H7 (cell line): ENCODE data around the gene DCP1A. TPM values are rescaled to one million over a fixed set of nuclear protein-coding genes. Genes with fewer than 3 reads are reported as not detected.
A peak's percentile ranks its signal among the peaks of the same experiment; 100 is the strongest.
"Not testable (repeated sequence)": the region's sequence is repeated elsewhere in the genome, so short reads cannot be mapped to it uniquely, and the experiment has no call there.

ENCODE experiments used
- DNase-seq: peaks from one replicate; pipeline ENCODE4 v3.0.0; 2012
- H3K27me3 ChIP-seq: 2 replicates; pipeline ENCODE4 v1.6.0; 2011; ENCODE audit warnings: mild to moderate bottlenecking, low read length; ENCODE audit not compliant: control insufficient read depth, insufficient read depth
- H3K36me3 ChIP-seq: replicated peaks from 2 replicates; pipeline ENCODE4 v1.5.1; 2011; ENCODE audit warnings: low read length; ENCODE audit not compliant: control insufficient read depth, insufficient read depth
- H3K4me3 ChIP-seq: 2 replicates; pipeline ENCODE4 v1.5.1; 2011; ENCODE audit warnings: low read depth, mild to moderate bottlenecking, control low read depth, low read length, moderate library complexity; ENCODE audit not compliant: insufficient read depth
- total RNA-seq: library from RNA; depleted of rRNA; stranded (reverse); fragments of >200 nt; shearing (Covaris generic); gene quantifications from 2 replicates; pipeline ENCODE4 v1.2.3, GENCODE V29; 2014

DCP1A gene
- total RNA-seq, 1 experiment from 2014 or later: 12.9 TPM

DNA sequence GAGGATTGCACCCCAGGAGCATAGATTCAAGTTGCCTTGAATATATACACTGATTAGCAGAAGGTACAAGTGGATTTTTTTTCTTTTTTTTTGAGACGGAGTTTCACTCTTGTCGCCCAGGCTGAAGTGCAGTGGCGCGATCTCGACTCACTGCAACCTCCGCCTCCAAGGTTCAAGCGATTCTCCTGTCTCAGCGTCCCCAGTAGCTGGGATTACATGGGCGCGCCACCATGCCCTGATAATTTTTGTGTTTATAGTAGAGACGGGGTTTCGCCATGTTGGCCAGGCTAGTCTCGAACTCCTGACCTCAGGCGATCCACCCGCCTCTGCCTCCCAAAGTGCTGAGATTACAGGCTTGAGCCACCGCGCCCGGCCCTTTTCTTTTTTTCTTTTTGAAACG is 775 bp upstream of the DCP1A start:
- not testable (repeated sequence) for DNase-seq, H3K36me3 ChIP-seq, H3K27me3 ChIP-seq
- H3K4me3 ChIP-seq: peak overlapping the region; percentile 82

DNA sequence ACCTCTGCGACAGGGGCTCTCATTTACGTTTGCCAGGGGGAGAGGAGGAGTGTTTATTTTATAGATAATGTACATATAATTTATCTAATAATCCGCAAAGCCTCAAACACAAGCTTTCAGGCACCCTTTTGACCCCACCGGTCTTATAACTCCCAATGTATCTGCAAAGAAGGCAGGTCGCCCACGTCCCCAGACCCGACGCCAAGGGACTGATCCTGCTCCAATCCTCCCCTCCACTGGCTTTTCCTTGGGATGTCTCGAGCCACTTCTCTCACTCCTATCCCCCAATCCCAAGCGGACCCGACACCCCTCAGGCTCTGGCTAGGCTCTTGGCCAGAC is 452 bp downstream of the DCP1A start:
- Histone ChIP-seq H3K4me3 (peak overlapping the region; percentile 82), H3K36me3 (no peaks in the 10 kb centered on the region; the same call in 1 of the 2 replicates), H3K27me3 (no peaks in the 10 kb centered on the region)
- no peak for DNase-seq

GRCh38 chr3:53346514-53346913 is 829 bp downstream of the DCP1A start:
- Histone ChIP-seq H3K27me3 (no peaks in the 10 kb centered on the region), H3K4me3 (peak overlapping the region; percentile 82), H3K36me3 (no peaks in the 10 kb centered on the region; the same call in none of the 2 replicates)
- peak; percentile 35 for DNase-seq

DNA sequence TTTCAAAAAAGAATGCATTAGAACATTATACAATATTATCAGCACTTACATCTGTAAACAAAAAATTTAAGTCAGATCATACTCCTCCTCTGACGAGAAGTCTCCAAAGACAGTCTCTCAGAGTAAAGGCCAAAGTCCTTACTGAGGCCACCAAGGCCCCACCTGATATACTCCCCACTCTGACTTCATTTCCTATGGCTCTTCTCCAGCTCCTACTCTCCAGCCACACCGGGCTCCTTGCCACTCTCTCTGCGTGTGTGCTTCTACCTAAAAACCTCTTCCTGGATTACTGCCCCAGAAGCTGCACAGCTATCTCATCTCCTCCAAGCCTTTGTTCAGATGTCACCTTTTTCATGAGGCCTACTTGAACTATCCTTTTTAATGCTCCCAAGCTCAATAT is 5.0 kb downstream of the DCP1A start:
- no peak for DNase-seq

GRCh38 chr3:53337167-53337940 is 10.0 kb downstream of the DCP1A start:
- peaks cover 1% of the 10 kb centered on the region for H3K36me3 ChIP-seq
- no peak for DNase-seq
- no peaks in the 10 kb centered on the region for H3K27me3 ChIP-seq
- no peak overlapping the region for H3K4me3 ChIP-seq

More for the DNA sequence above, 5.0 kb downstream of the DCP1A start:
- Histone ChIP-seq H3K36me3 (no peaks in the 10 kb centered on the region; the same call in none of the 2 replicates), H3K27me3 (no peaks in the 10 kb centered on the region), H3K4me3 (no peak overlapping the region)

DNA sequence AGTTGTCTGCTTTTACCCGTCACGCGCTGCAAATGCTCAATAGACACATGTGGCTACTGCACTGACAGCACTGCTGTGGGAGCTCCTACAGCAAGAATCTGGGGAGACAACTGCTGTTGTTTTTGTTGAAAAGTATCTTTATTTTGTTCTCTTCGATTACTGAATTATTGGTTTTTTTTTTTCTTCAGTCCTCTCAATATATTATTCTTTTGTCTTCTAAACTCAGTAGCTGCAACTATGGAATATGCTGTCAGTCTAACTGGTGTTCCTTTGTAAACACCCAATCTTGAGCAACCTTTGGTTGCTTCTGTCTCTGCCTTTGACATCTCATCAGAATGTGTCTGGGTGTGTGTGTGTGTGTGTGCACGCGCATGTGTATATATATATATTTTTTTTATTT is 12.6 kb downstream of the DCP1A start:
- Histone ChIP-seq H3K27me3 (no peaks in the 10 kb centered on the region), H3K36me3 (peaks cover 3% of the 10 kb centered on the region), H3K4me3 (no peak overlapping the region)
- DNase-seq: no peak

GRCh38 chr3:53331871-53332270 is 15.5 kb downstream of the DCP1A start:
- Histone ChIP-seq H3K36me3 (peaks cover 6% of the 10 kb centered on the region), H3K27me3 (no peaks in the 10 kb centered on the region), H3K4me3 (no peak overlapping the region)
- no peak for DNase-seq

GRCh38 chr3:53329897-53330296 is 17.4 kb downstream of the DCP1A start:
- H3K4me3 ChIP-seq: no peak overlapping the region
- H3K36me3 ChIP-seq: peaks cover 6% of the 10 kb centered on the region
- no peaks in the 10 kb centered on the region for H3K27me3 ChIP-seq
- DNase-seq: no peak

- DNase-seq: no peak
- no peak overlapping the region for H3K4me3 ChIP-seq
- peaks cover 5% of the 10 kb centered on the region for H3K36me3 ChIP-seq
- no peaks in the 10 kb centered on the region for H3K27me3 ChIP-seq
These were observed 18.6 kb downstream of the DCP1A start for GRCh38 chr3:53328746-53329145.

GRCh38 chr3:53327986-53328385 is 19.4 kb downstream of the DCP1A start:
- not testable (repeated sequence) for H3K36me3 ChIP-seq, DNase-seq, H3K4me3 ChIP-seq, H3K27me3 ChIP-seq

- Histone ChIP-seq H3K4me3 (no peak overlapping the region), H3K36me3 (peaks cover 5% of the 10 kb centered on the region), H3K27me3 (no peaks in the 10 kb centered on the region)
- DNase-seq: no peak
These were observed 23.2 kb downstream of the DCP1A start for GRCh38 chr3:53324105-53324504.

GRCh38 chr3:53320697-53321096 is 26.6 kb downstream of the DCP1A start:
- Histone ChIP-seq H3K4me3 (no peak overlapping the region), H3K36me3 (peaks cover 4% of the 10 kb centered on the region), H3K27me3 (no peaks in the 10 kb centered on the region)
- DNase-seq: peak; percentile 13

GRCh38 chr3:53318522-53318921 is 28.8 kb downstream of the DCP1A start:
- DNase-seq: no peak
- Histone ChIP-seq H3K36me3 (peaks cover 4% of the 10 kb centered on the region), H3K27me3 (no peaks in the 10 kb centered on the region), H3K4me3 (no peak overlapping the region)

DNA sequence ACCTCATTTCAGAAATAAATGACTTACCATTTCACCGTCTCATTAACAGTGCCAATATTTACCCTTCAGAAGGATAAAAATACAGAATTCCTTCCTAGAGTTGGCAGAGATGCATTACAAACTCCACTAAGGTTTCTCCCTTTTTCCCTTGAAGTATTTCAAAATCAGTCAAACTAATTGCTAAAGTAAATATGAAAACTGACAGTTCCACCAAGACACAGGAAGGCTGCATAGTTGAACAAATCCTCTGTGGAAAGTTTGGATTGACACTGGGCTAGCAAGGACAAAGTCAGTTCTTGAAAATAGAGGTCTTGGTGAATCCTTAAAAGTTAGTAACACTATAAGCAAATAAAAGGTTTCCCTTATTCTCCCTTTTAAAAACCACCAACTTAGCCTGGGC is 34.5 kb downstream of the DCP1A start:
- no peak for DNase-seq
- Histone ChIP-seq H3K27me3 (no peaks in the 10 kb centered on the region), H3K36me3 (peaks cover 4% of the 10 kb centered on the region), H3K4me3 (no peak overlapping the region)

DNA sequence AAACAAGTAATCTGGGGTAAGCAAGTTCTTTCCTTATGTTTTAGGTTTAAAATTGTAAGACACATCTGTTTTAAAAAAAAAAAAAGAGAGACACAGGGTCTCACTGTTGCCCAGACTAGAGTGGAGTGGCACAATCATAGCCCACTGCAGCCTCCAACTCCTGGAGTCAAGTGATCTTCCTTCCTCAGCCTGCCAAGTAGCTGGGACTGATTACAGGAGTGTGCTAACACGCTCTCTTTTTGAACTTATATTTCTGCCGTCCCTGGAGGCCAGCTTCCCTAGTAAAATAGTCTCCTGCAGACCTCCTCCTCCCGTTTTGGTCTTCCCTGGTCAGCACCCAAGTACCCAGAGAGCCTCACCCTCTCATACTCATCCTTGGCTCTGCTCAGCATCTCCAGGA is 35.5 kb downstream of the DCP1A start:
- DNase-seq: no peak
- Histone ChIP-seq H3K27me3 (no peaks in the 10 kb centered on the region), H3K4me3 (no peak overlapping the region), H3K36me3 (peaks cover 4% of the 10 kb centered on the region)

GRCh38 chr3:53303957-53304356 is 43.4 kb downstream of the DCP1A start:
- DNase-seq: no peak
- Histone ChIP-seq H3K27me3 (no peaks in the 10 kb centered on the region), H3K36me3 (peaks cover 8% of the 10 kb centered on the region), H3K4me3 (no peak overlapping the region)
